CD14-positive monocyte (primary cell): Measurements from ENCODE around the gene NUP205. TPM values are rescaled to one million over a fixed set of nuclear protein-coding genes. Genes with fewer than 3 reads are reported as not detected.

Source experiments
- DNase-seq, 3 donors: peaks; one replicate each; pipeline ENCODE4 v3.0.0-alpha.2; 2011 to 2022
- H2AFZ ChIP-seq: 2 replicates; pipeline ENCODE4 v1.6.0; 2012; ENCODE audit warnings: mild to moderate bottlenecking, low read depth, low read length, inconsistent platforms; ENCODE audit not compliant: insufficient read depth, poor library complexity, severe bottlenecking
- H3K27ac ChIP-seq, 2 donors: 1 replicate in 1 of 2; 2 replicates in 1 of 2; pipeline ENCODE4 v1.5.1; 2012 to 2013; ENCODE audit warnings: low read length in 2 of 2, control low read depth in 1 of 2, inconsistent platforms in 1 of 2, low read depth in 1 of 2, mild to moderate bottlenecking in 1 of 2
- H3K27me3 ChIP-seq, 2 donors: one replicate each; pipeline versions ENCODE4 v1.6.0 to v1.6.1; 2011 to 2013; ENCODE audit warnings: low read length in 2 of 2; ENCODE audit not compliant: control insufficient read depth in 2 of 2, insufficient read depth in 2 of 2
- H3K36me3 ChIP-seq, 2 donors: replicated peaks in 1 of 2; 1 replicate in 1 of 2; 2 replicates in 1 of 2; pipeline versions ENCODE4 v1.5.1 to v1.6.1; 2012 to 2013; ENCODE audit warnings: low read length in 2 of 2, control low read depth in 1 of 2, inconsistent platforms in 1 of 2, mild to moderate bottlenecking in 1 of 2; ENCODE audit not compliant: insufficient read depth in 2 of 2, control insufficient read depth in 1 of 2
- H3K4me1 ChIP-seq, 2 donors: 1 replicate in 1 of 2; 2 replicates in 1 of 2; pipeline versions ENCODE4 v1.5.1 to v1.6.1; 2012 to 2013; ENCODE audit warnings: low read length in 2 of 2, control low read depth in 1 of 2, inconsistent platforms in 1 of 2, mild to moderate bottlenecking in 1 of 2, moderate library complexity in 1 of 2; ENCODE audit not compliant: insufficient read depth in 2 of 2, control insufficient read depth in 1 of 2
- H3K4me2 ChIP-seq: replicated peaks from 2 replicates; pipeline ENCODE3; 2012; ENCODE audit warnings: low read length, moderate library complexity, mild to moderate bottlenecking; ENCODE audit not compliant: poor library complexity, severe bottlenecking; ENCODE audit errors: extremely low read depth
- H3K4me3 ChIP-seq, 3 experiments: fragments of 200-600 bp in 1 of 3; sonication (generic) in 1 of 3; replicated peaks in 1 of 3; 1 replicate in 2 of 3; 2 replicates in 1 of 3; pipeline ENCODE4 v1.5.1; 2011 to 2013; ENCODE audit warnings: low read length in 3 of 3, mild to moderate bottlenecking in 3 of 3, control low read depth in 2 of 3, low read depth in 2 of 3, inconsistent platforms in 1 of 3, moderate library complexity in 1 of 3
- H3K79me2 ChIP-seq: 2 replicates; pipeline ENCODE4 v1.6.0; 2012; ENCODE audit warnings: mild to moderate bottlenecking, control low read depth, inconsistent platforms, low read length, moderate library complexity; ENCODE audit not compliant: insufficient read depth
- H3K9ac ChIP-seq: 2 replicates; pipeline ENCODE4 v1.6.0; 2017; ENCODE audit warnings: low read length, mild to moderate bottlenecking; ENCODE audit not compliant: insufficient read depth, poor library complexity, severe bottlenecking
- H3K9me3 ChIP-seq, 2 donors: replicated peaks in 1 of 2; 1 replicate in 1 of 2; 2 replicates in 1 of 2; pipeline versions ENCODE4 v1.5.1 to v1.6.1; 2012 to 2013; ENCODE audit warnings: low read length in 2 of 2, control low read depth in 1 of 2; ENCODE audit not compliant: control insufficient read depth in 1 of 2, insufficient read depth in 1 of 2
- H4K20me1 ChIP-seq: 2 replicates; pipeline ENCODE4 v1.6.0; 2012; ENCODE audit warnings: mild to moderate bottlenecking, low read length, control low read depth, moderate library complexity; ENCODE audit not compliant: insufficient read depth
- H3K27ac Mint-ChIP-seq, 7 donors: one replicate each; pipeline ENCODE4 v1.8.0; 2020; ENCODE audit warnings: mild to moderate bottlenecking in 7 of 7, mixed read lengths in 7 of 7, moderate library complexity in 6 of 7, inconsistent platforms in 2 of 7
- H3K27me3 Mint-ChIP-seq, 3 donors: one replicate each; pipeline ENCODE4 v1.8.0; 2021 to 2022; ENCODE audit warnings: low read depth in 3 of 3, mild to moderate bottlenecking in 3 of 3, mixed read lengths in 3 of 3, moderate library complexity in 3 of 3, inconsistent platforms in 1 of 3
- H3K36me3 Mint-ChIP-seq, 2 donors: one replicate each; pipeline ENCODE4 v1.8.0; 2020; ENCODE audit warnings: mixed read lengths in 2 of 2, inconsistent platforms in 1 of 2, mild to moderate bottlenecking in 1 of 2
- H3K4me1 Mint-ChIP-seq: one replicate; pipeline ENCODE4 v1.8.0; 2020; ENCODE audit warnings: mild to moderate bottlenecking, mixed read lengths
- H3K4me3 Mint-ChIP-seq, 2 donors: one replicate each; pipeline ENCODE4 v1.8.0; 2020; ENCODE audit warnings: mild to moderate bottlenecking in 2 of 2, mixed read lengths in 2 of 2, moderate library complexity in 1 of 2
- H3K9me3 Mint-ChIP-seq, 7 donors: one replicate each; pipeline ENCODE4 v1.8.0; 2020 to 2022; ENCODE audit warnings: mixed read lengths in 7 of 7, mild to moderate bottlenecking in 6 of 7, moderate library complexity in 6 of 7, inconsistent platforms in 2 of 7
- WGBS: methylation state at CpG from one replicate; pipeline ENCODE4 v1.1.5; 2013; ENCODE audit warnings: missing lambda C conversion rate; ENCODE audit not compliant: insufficient coverage; 5-methylcytosine and 5-hydroxymethylcytosine counted together
- intact Hi-C, 2 donors: fragments of 100-400 bp; cut with micrococcal nuclease; formaldehyde crosslinking; loops; one replicate each; pipeline versions ENCODE4 v1.15.0 to v1.15.1; 2023
- polyA plus RNA-seq, 3 donors: library from polyadenylated mRNA; depleted of rRNA in 1 of 3; unstranded in 2 of 3; stranded (reverse) in 1 of 3; fragments of 300-500 nt in 2 of 3; fragments of >200 nt in 1 of 3; fragmentation: Illumina TruSeq in 2 of 3; gene quantifications; 1 replicate in 2 of 3; 2 replicates in 1 of 3; pipeline ENCODE4 v1.2.3, GENCODE V29; 2012 to 2021
- TF ChIP-seq, protein P1 (sequence below): fragments of 200-600 bp; IDR thresholded peaks from one replicate; pipeline ENCODE4 v1.8.0; 2022; ENCODE audit warnings: antibody characterized with exemption, mild to moderate bottlenecking

NUP205 gene
- polyA plus RNA-seq, 3 donors: 10.9 to 15.2 (median 13.7) TPM

DNA sequence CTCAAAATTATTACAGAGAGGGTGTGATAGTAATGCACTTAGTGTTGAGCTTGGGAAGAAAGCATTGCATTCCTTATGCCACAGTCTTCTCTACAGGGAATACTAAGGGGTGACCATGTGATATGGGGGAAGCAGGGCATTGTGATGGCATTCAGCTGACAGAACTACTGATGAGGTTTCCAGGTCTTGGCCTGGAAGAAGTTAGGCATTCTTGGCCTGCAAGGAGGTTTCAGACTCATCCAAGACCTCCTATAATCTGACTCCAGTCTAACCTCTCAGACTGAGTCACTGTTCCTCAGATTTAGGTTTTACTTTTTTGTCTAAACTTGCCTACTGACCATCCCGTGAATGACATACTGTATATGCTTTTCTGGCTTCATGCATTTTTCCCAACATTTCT lies 112.5 kb downstream of the NUP205 start:
- no CpG with 5 or more reads among the region's 1 CpG for WGBS
- Mint-ChIP-seq H3K9me3 (peaks cover 0 to 4% (median 0%) of the 10 kb centered on the region in 7 donors), H3K27ac (peak overlapping the region in 2 of 7 donors; percentile 5 to 35), H3K4me3 (no peak overlapping the region), H3K27me3 (no peaks in the 10 kb centered on the region), H3K36me3 (peaks cover 27 to 35% of the 10 kb centered on the region in 2 donors), H3K4me1 (peaks cover 17% of the 10 kb centered on the region)
- no peak overlapping the region for H3K4me2 ChIP-seq
- H3K4me1 ChIP-seq: peaks cover 13 to 14% of the 10 kb centered on the region in 2 donors
- H3K27me3 ChIP-seq: no peaks in the 10 kb centered on the region
- no peak overlapping the region for H3K4me3 ChIP-seq
- no peak overlapping the region for H3K9ac ChIP-seq
- H3K27ac ChIP-seq: no peak overlapping the region
- TF ChIP-seq, protein P1, sequence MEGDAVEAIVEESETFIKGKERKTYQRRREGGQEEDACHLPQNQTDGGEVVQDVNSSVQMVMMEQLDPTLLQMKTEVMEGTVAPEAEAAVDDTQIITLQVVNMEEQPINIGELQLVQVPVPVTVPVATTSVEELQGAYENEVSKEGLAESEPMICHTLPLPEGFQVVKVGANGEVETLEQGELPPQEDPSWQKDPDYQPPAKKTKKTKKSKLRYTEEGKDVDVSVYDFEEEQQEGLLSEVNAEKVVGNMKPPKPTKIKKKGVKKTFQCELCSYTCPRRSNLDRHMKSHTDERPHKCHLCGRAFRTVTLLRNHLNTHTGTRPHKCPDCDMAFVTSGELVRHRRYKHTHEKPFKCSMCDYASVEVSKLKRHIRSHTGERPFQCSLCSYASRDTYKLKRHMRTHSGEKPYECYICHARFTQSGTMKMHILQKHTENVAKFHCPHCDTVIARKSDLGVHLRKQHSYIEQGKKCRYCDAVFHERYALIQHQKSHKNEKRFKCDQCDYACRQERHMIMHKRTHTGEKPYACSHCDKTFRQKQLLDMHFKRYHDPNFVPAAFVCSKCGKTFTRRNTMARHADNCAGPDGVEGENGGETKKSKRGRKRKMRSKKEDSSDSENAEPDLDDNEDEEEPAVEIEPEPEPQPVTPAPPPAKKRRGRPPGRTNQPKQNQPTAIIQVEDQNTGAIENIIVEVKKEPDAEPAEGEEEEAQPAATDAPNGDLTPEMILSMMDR: no peak
- intact Hi-C loops: no loop called here
- DNase-seq: no peak
- H4K20me1 ChIP-seq: peaks cover 60% of the 10 kb centered on the region
- no peak overlapping the region for H2AFZ ChIP-seq
- H3K9me3 ChIP-seq: no peaks in the 10 kb centered on the region
- peaks cover 63% of the 10 kb centered on the region for H3K79me2 ChIP-seq
- peaks cover 16 to 33% of the 10 kb centered on the region in 2 donors for H3K36me3 ChIP-seq

DNA sequence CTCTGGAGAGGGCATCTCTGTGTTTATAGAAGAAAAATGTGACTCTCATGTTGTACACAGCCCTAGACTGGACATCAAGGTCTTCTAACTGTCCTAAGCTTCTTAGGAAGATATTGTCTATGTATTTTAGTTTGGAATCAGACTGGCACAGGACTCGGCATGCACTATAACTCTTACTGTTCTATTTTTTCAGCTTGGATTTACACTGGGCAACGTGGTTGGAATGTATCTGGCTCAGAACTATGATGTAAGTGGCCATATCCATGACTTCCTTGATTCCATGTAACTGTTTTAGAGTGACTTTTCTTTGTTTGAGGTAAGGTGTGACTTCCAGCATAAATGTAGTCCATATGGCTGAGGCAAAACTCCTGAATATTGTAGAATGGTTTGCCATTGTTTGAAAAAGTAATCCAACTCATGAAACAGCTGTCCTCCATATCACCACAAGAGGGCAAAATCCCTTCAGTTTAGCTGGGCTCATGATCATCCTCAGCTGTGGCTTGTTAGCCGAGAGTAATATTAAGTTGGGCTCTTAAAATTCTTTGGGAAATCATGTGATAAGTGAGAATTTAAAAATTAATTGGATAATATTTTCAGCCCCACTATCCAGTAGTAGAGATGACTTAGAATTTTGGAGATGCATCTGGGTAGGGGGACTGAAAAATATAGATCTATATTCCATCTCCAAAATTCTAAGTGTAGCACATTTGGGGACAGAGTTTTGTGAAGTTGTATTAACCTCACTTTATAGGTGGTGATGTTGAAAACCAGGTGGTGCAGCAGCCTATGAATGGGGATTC lies 115.0 kb downstream of the NUP205 start:
- Mint-ChIP-seq H3K27ac (peak overlapping the region in 1 of 7 donors; percentile 16), H3K9me3 (peaks cover 0 to 4% (median 0%) of the 10 kb centered on the region in 7 donors), H3K4me3 (no peak overlapping the region), H3K36me3 (peaks cover 47 to 55% of the 10 kb centered on the region in 2 donors), H3K4me1 (peaks cover 3% of the 10 kb centered on the region), H3K27me3 (no peaks in the 10 kb centered on the region)
- DNase-seq: peak in 2 of 3 donors; percentile 24 to 38
- Histone ChIP-seq H4K20me1 (peaks cover 47% of the 10 kb centered on the region), H3K4me2 (no peak overlapping the region), H3K27ac (no peak overlapping the region), H3K36me3 (peaks cover 37 to 57% of the 10 kb centered on the region in 2 donors), H2AFZ (no peak overlapping the region), H3K4me3 (no peak overlapping the region), H3K27me3 (no peaks in the 10 kb centered on the region), H3K9me3 (no peaks in the 10 kb centered on the region), H3K79me2 (peaks cover 42% of the 10 kb centered on the region), H3K4me1 (no peaks in the 10 kb centered on the region), H3K9ac (no peak overlapping the region)
- TF ChIP-seq, protein P1: peak; percentile 73
- intact Hi-C loops: no loop called here
- no CpG with 5 or more reads among the region's 3 CpGs for WGBS
